ENCODE measurements around the gene GATD1.

DNA sequence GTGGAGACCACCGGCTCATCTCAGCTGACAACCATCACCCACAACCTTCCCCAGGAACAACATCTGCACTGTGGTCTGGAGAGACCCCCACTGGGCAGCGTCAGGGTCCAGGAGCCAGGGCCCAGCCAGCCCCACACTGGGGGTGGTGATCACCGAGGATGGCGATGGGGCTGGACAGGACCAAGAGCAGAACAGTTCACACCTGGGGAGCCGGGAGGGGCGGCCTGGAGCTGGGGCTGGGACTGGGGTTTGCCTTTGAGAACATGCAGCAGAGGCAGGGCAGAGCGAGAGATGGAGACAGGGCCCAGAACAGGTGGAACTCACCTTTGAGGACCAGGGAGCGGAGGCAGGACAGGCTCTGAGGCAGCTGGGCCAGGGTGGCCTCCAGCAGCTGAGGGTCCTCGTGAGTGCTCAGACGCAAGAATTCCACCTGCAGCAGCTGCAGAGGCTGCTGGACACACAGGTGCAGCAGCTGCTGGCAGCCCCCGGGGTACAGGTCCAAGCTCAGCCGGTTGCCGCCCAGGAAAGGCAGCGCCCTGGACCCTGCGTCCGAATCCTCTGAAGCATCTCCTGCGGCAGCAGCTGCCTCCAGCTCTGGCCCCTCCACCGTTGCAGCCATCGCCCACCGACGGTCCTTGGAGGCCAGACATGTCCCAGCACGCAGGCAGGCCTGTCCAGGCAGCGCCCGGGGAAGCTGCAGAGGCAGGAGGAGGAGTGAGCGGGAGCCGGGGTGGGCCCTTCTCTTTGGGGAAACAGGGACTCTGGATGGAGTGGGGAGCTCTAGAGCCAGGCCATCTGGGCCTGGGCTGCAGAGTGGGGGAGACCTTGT, 26.7 kb upstream of the GATD1 start:
- TF ChIP-seq POLR2AphosphoS5 (IDR thresholded peaks at IDR 0.05) (no peak), EP300 (IDR thresholded peaks at IDR 0.05) (no peak)

All from stomach (tissue), 4 donors.